Neural progenitor cell (in vitro differentiated cells): ENCODE data around the gene PTPN5.

Experiments used
- CTCF ChIP-seq: fragments of 200-600 bp; sonication (generic); IDR thresholded peaks from 2 replicates; pipeline ENCODE4 v1.5.1; 2017; ENCODE audit warnings: antibody characterized with exemption, mild to moderate bottlenecking
- EZH2 ChIP-seq: fragments of 200-600 bp; sonication (generic); IDR thresholded peaks from 2 replicates; pipeline ENCODE4 v1.6.1; 2017; ENCODE audit warnings: antibody characterized with exemption, mild to moderate bottlenecking, moderate library complexity
- EZH2phosphoT487 ChIP-seq: fragments of 200-600 bp; sonication (generic); IDR thresholded peaks from 2 replicates; pipeline ENCODE4 v1.6.1; 2017; ENCODE audit warnings: antibody characterized with exemption

- no peak for TF ChIP-seq EZH2
- TF ChIP-seq CTCF = no peak
- TF ChIP-seq EZH2phosphoT487 = no peak
Measured at GRCh38 chr11:18692941-18693760, 98.4 kb downstream of the PTPN5 start.
